Peyer's patch (tissue), 4 donors: ENCODE measurements around the gene NONO.

Experiments
- CTCF ChIP-seq, 6 experiments: fragments of 450-650 bp in 4 of 6; fragments of 200-600 bp in 2 of 6; sonication (generic) in 1 of 6; IDR thresholded peaks; one replicate each; pipeline ENCODE4 v1.5.1; 2017 to 2019; ENCODE audit warnings: antibody characterized with exemption in 6 of 6, mild to moderate bottlenecking in 3 of 6, moderate library complexity in 1 of 6
- POLR2A ChIP-seq, 2 donors: fragments of 450-650 bp; IDR thresholded peaks; one replicate each; pipeline ENCODE4 v1.5.1; 2017; ENCODE audit warnings: antibody characterized with exemption in 2 of 2, mild to moderate bottlenecking in 2 of 2, moderate library complexity in 2 of 2

GRCh38 chrX:71244359-71245128, 38.9 kb upstream of the NONO start:
- TF ChIP-seq POLR2A (IDR thresholded peaks at IDR 0.05) = no peak
- no peak for TF ChIP-seq CTCF (IDR thresholded peaks at IDR 0.05)
